NCI-H510A treated with DMSO at 0.1 percent for 48 hours (cell line): ENCODE measurements around the gene SWI5.

Experiments used
- DNase-seq: peaks from one replicate; lab custom pipeline; 2025; lab: John Stamatoyannopoulos, UW

Gene SWI5

GRCh38 chr9:128321343-128321742, 45.3 kb downstream of the SWI5 start:
- DNase-seq, result no peak

- peak; percentile 87 for DNase-seq
These were observed 45.9 kb downstream of the SWI5 start for GRCh38 chr9:128321879-128322403.

GRCh38 chr9:128322404-128323211, 46.5 kb downstream of the SWI5 start, which contains the start of the genes COQ4 and TRUB2:
COQ4 (plus strand) TSS chr9:128322839; CDS start chr9:128322859, 20 bp downstream.
TRUB2 (minus strand) TSS chr9:128322447; CDS start chr9:128322408, 39 bp downstream.
- peak; percentile 96 for DNase-seq

- DNase-seq, result no peak
These were observed 47.2 kb downstream of the SWI5 start for GRCh38 chr9:128323212-128323730.

GRCh38 chr9:128323791-128324190, 47.7 kb downstream of the SWI5 start:
- DNase-seq, result no peak

GRCh38 chr9:128324401-128324800, 48.3 kb downstream of the SWI5 start:
- no peak for DNase-seq

- no peak for DNase-seq
These were observed 49.6 kb downstream of the SWI5 start for GRCh38 chr9:128325629-128326028.

- no peak for DNase-seq
These were observed 57.4 kb downstream of the SWI5 start for GRCh38 chr9:128333451-128333869.

GRCh38 chr9:128335161-128335560, 59.1 kb downstream of the SWI5 start:
- no peak for DNase-seq

GRCh38 chr9:128335914-128336313, 59.8 kb downstream of the SWI5 start:
- DNase-seq, result no peak

GRCh38 chr9:128337936-128338335, 61.9 kb downstream of the SWI5 start:
- DNase-seq, result no peak
